AG04450 (cell line): ENCODE data around the gene ITGB2. TPM values are rescaled to one million over a fixed set of nuclear protein-coding genes. Genes with fewer than 3 reads are reported as not detected.
A peak's percentile ranks its signal among the peaks of the same experiment; 100 is the strongest.

Experiments used
- CTCF ChIA-PET: fragments of 300-600, 350-600 bp; formaldehyde crosslinking; extraction: SDS; loops from one replicate; lab custom pipeline; 2022; ENCODE audit warnings: antibody characterized with exemption, inconsistent platforms; lab: Charles Lee
- POLR2A ChIA-PET: fragments of 350-600 bp; formaldehyde crosslinking; extraction: SDS; loops from one replicate; lab custom pipeline; 2021; ENCODE audit warnings: antibody characterized with exemption, inconsistent platforms; lab: Yijun Ruan, JAX
- DNase-seq: peaks from one replicate; pipeline ENCODE4 v3.0.0-alpha.2; 2011; ENCODE audit warnings: low read depth, low spot score
- H3K27ac ChIP-seq: one replicate; pipeline ENCODE4 v1.5.1; 2012; ENCODE audit warnings: low read depth, low read length, control low read depth
- H3K27me3 ChIP-seq: one replicate; pipeline ENCODE4 v1.6.0; 2012; ENCODE audit warnings: low read length; ENCODE audit not compliant: control insufficient read depth, insufficient read depth
- H3K4me3 ChIP-seq: 2 replicates; pipeline ENCODE4 v1.5.1; 2011; ENCODE audit warnings: mild to moderate bottlenecking, low read depth, low read length, control low read depth
- H3K9me3 ChIP-seq: 2 replicates; pipeline ENCODE4 v1.5.1; 2012; ENCODE audit warnings: low read length; ENCODE audit not compliant: control insufficient read depth, insufficient read depth
- CTCF ChIP-seq: IDR thresholded peaks from 2 replicates; pipeline ENCODE4 v1.5.1; 2011; ENCODE audit warnings: low read depth, low read length, control low read depth, inconsistent platforms
- polyA plus RNA-seq: library from polyadenylated mRNA; depleted of rRNA; stranded (reverse); fragments of >200 nt; gene quantifications from 2 replicates; pipeline ENCODE4 v1.2.3, GENCODE V29; 2011

ITGB2 gene
- polyA plus RNA-seq, 1 experiment = 0.04 TPM

- no peak for TF ChIP-seq CTCF
- ChIA-PET CTCF (interaction anchor here (0.7 to 1.5 kb wide), 2 partner anchors 14 to 250 kb away, joined by 3 to 4 read pairs; no protein-coding TSS in a partner anchor), POLR2A (no interaction called here)
- no peaks in the 10 kb centered on the region; the same call in 1 of the 2 replicates for H3K9me3 ChIP-seq
- H3K27ac ChIP-seq = no peak overlapping the region
- DNase-seq = no peak
- H3K4me3 ChIP-seq = no peak overlapping the region
- H3K27me3 ChIP-seq = no peaks in the 10 kb centered on the region
Observed at GRCh38 chr21:44878053-44878982, 42.4 kb downstream of the ITGB2 start.

- Histone ChIP-seq H3K9me3 (no peaks in the 10 kb centered on the region; the same call in 1 of the 2 replicates), H3K27ac (no peak overlapping the region), H3K4me3 (no peak overlapping the region), H3K27me3 (no peaks in the 10 kb centered on the region)
- ChIA-PET POLR2A (interaction anchor here (0.6 kb wide), 1 partner anchor 54 kb away, joined by 3 read pairs; no protein-coding TSS in a partner anchor), CTCF (interaction anchor here (0.9 to 1.5 kb wide), 2 partner anchors 77 to 251 kb away, joined by 3 read pairs; no protein-coding TSS in a partner anchor)
- TF ChIP-seq CTCF = no peak
- DNase-seq = no peak
Observed at GRCh38 chr21:44876849-44877575, 43.7 kb downstream of the ITGB2 start.

- Histone ChIP-seq H3K27me3 (no peaks in the 10 kb centered on the region), H3K27ac (no peak overlapping the region), H3K4me3 (no peak overlapping the region), H3K9me3 (no peaks in the 10 kb centered on the region; the same call in 1 of the 2 replicates)
- DNase-seq = no peak
- TF ChIP-seq CTCF = no peak
- POLR2A ChIA-PET = no interaction called here
- CTCF ChIA-PET = interaction anchor here (0.6 to 1.2 kb wide), 3 partner anchors 17 to 255 kb away, joined by 3 to 4 read pairs (median 3); no protein-coding TSS in a partner anchor
Observed at GRCh38 chr21:44875316-44875700, 45.4 kb downstream of the ITGB2 start.

GRCh38 chr21:44874497-44875315 is 46.0 kb downstream of the ITGB2 start:
- CTCF ChIA-PET = interaction anchor here (0.5 to 1.2 kb wide), 4 partner anchors 18 to 256 kb away, joined by 3 to 6 read pairs (median 4); no protein-coding TSS in a partner anchor
- POLR2A ChIA-PET = interaction anchor here (1.1 to 1.8 kb wide), 3 partner anchors 22 to 73 kb away, joined by 3 to 5 read pairs (median 3); partner anchors contain the start of gene UBE2G2
- no peaks in the 10 kb centered on the region for H3K27me3 ChIP-seq
- peak overlapping the region; percentile 68 for H3K4me3 ChIP-seq
- DNase-seq = no peak
- no peak for TF ChIP-seq CTCF
- H3K27ac ChIP-seq = peak overlapping the region; percentile 52
- H3K9me3 ChIP-seq = no peaks in the 10 kb centered on the region; the same call in 1 of the 2 replicates
